Fibroblast of skin of abdomen (primary cell): Measurements from ENCODE around the gene CLIC6.
"Not testable (repeated sequence)": the region's sequence is repeated elsewhere in the genome, so short reads cannot be mapped to it uniquely, and the experiment has no call there.

ENCODE experiments used
- DNase-seq: peaks from one replicate; pipeline ENCODE4 v3.0.0-alpha.2; 2013

The CLIC6 gene

DNA sequence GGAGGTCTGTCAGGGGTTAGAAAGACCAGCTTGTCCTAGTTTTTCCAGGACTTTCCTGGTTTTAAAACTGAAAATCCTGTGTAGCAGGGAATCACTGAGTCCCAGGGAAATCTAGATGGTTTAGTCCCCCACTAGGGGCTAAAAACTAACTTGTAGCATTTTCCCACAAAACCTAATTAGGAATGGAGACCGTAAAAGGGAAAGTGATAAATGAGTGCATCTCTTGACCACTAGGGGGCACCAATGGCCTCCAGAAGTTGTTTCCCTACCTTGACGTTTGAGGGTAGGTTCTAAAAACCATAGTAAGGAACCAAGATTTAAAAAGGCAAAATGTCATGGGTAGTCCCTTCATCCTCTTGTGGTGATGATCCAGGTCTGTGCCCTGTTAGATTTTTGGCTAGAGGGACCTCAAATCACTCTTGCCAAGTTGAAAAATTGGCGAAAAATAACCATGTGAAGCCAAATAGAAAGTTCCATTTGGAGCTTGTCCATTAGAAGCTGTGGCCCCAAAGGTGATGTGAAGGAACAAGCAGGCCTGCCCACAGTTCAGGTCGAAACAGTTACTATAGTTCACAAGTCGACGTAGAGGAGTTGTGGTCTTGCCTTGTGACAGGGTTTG is 24.5 kb downstream of the CLIC6 start:
- peak; percentile 70 for DNase-seq

GRCh38 chr21:34695434-34695833 is 26.6 kb downstream of the CLIC6 start:
- DNase-seq, result no peak

DNA sequence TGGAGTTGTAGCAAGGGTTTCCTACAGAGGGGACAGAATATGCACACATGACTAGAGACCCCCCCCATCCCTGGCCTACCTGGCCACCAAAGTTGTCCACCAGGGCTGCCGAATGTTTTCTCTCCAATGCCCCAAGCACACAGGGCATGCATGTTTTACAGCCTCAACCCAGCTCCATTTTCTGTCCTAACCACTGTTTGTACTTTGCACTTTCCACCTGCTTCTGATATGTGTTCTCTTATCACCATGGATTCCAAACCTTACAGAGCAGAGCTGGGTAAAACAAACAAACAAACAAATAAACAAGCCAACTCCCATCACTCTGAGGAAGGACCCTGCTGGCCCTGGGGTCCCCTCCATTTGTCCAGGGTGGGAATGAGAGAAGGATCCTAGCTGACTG is 27.3 kb downstream of the CLIC6 start:
- DNase-seq, result no peak

DNA sequence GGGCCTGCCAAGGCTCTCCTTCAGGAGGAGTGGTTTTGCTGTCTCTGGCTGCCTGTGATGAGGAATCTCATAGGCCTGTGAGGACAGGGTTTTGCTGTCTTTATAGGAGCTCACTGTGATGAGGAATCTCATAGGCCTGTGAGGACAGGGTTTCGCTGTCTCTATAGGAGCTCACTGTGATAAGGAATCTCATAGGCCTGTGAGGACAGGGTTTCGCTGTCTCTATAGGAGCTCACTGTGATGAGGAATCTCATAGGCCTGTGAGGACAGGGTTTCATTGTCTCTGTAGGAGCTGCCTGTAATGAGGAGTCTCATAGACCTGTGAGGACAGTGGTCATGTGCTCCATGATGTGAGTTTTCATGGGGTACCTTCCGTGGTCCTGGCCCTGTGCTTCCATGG is 29.0 kb downstream of the CLIC6 start:
- DNase-seq, result no peak

- no peak for DNase-seq
Measured at GRCh38 chr21:34698270-34699015, 29.6 kb downstream of the CLIC6 start.

DNA sequence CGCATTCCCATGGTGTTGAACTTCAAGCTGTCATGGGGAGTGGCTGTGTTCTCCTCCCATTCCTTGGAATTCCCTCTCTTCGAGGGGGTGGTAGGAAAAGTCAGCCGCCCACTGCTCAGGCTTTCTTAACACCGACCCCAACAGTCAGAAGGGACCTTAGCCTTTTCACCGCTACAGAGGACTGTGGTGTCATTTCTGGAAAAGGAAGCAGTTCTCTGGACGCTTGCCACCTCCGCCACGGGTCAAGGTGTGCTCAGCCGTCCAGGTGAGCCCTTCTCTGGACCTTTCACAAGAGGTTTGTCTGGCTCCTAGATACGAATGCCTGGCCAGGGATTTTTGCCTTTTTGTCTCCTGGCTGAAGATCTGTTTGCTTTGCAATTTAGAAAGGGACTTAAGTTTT is 31.8 kb downstream of the CLIC6 start:
- no peak for DNase-seq

- no peak for DNase-seq
Measured at GRCh38 chr21:34701726-34702125, 32.9 kb downstream of the CLIC6 start.

GRCh38 chr21:34702341-34703170 is 33.8 kb downstream of the CLIC6 start:
- DNase-seq, result peak; percentile 86

- no peak for DNase-seq
Measured at GRCh38 chr21:34703571-34703970, 34.8 kb downstream of the CLIC6 start.

- DNase-seq, result peak; percentile 52
Measured at GRCh38 chr21:34704119-34704518, 35.3 kb downstream of the CLIC6 start.

DNA sequence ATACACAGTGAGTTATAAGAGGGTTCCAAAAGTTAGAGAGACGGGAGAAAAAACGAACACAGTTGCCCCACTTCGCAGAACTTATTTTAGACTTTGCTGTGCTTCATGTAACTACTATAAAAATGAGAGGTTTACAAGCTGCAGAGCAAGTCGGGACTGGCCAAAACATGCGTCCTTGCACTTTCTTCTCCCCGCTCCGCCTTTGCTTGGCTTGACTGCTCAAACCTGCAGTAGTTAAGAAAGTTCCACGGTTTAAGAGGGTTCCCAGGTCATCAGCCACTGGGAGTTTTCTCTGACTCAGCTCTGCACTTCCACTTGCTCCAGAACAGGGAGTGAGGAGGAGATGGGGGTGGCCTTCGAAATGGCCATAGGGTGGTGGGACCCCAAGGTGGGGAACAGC is 36.2 kb downstream of the CLIC6 start:
- no peak for DNase-seq

GRCh38 chr21:34706337-34706736 is 37.5 kb downstream of the CLIC6 start:
- no peak for DNase-seq

DNA sequence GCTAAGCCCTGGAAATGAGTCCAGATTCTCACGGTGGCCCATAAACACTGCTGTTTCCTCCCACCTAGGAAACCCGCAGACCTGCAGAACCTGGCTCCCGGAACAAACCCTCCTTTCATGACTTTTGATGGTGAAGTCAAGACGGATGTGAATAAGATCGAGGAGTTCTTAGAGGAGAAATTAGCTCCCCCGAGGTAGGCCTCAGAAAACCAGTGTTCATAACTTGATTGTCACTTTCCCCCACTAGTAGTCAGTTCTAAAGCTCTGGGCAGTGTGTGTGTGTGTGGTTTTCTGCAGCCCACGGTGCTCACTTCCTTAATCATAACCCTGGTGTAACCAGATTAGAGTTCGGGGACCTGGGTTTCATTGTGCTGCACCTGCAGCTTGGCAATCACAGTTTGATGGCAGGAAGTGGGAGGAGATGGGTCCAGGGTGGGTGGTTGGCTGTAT is 39.1 kb downstream of the CLIC6 start:
- DNase-seq, result no peak

- no peak for DNase-seq
Measured at GRCh38 chr21:34713621-34714020, 44.8 kb downstream of the CLIC6 start.

- DNase-seq, result no peak
Measured at GRCh38 chr21:34715518-34715917, 46.7 kb downstream of the CLIC6 start.

- no peak for DNase-seq
Measured at GRCh38 chr21:34715985-34716596, 47.3 kb downstream of the CLIC6 start.

- DNase-seq, result not testable (repeated sequence)
Measured at GRCh38 chr21:34718529-34718928, 49.7 kb downstream of the CLIC6 start.

DNA sequence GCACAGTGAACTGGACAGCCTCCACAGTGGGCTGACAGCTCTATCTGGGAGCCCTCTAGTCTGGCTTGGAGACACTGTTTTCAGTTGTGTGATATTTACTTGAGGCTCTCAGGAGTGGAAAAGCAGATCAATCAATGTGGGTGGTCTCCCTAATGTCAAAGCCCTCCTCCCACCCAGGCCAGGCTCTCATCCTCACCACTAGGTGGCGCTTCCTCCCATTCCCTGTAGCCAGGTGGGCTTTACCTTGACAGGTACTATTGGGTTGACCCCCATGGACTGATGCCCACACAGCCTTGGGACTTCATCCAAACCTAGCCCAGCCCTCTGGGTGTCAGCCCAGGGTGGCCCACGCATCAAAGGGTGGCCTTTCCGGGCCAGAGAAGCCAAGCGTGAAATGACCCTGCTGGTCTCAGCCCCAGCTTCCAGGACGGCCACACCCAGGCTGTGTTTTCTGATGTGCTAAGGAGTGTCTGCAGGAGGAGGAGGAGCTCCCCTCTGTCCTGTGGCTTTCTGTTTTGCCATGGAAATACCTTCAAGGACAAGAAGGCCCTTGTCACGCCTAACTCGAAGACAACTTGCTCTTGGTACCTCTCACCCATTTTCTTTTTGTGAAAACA is 54.0 kb downstream of the CLIC6 start:
- DNase-seq, result no peak

- DNase-seq, result no peak
Measured at GRCh38 chr21:34724131-34724856, 55.5 kb downstream of the CLIC6 start.

DNA sequence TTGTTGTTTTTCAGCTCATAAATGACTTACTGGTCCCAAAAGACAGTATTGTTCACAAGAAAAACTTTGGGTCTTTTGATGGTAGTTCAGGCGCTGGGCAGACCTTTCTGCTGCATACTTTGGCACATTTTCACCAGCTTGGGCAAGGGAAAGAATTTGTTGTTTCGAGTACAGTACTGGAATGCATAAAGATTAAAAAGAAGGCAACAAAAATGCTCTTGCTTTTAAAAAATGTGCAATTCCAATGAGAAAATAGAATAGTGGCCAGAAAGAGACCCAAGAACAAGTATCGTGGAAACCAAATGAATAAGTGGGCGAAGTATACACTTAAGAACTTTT is 56.0 kb downstream of the CLIC6 start:
- DNase-seq, result no peak

- no peak for DNase-seq
Measured at GRCh38 chr21:34726627-34727337, 58.0 kb downstream of the CLIC6 start.
